ENCODE measurements around the gene SORCS2. TPM values are rescaled to one million over a fixed set of nuclear protein-coding genes. Genes with fewer than 3 reads are reported as not detected.

Gene SORCS2
- total RNA-seq, 5 donors from 2014 or later (not counting 1 experiment from before 2014, with no cell fraction given) = 0.22 TPM; not detected in 4

GRCh38 chr4:7237873-7238272 lies 45.5 kb downstream of the SORCS2 start:
- POLR2A ChIA-PET = no interaction called here
- ATAC-seq (replicated peaks in 1 of 4) = no peak
- Histone ChIP-seq H3K4me3 (ENCODE audit: control insufficient read depth in 1 of 2, extremely low read depth in 1 of 2, low read length in 1 of 2) (no peak overlapping the region), H3K27ac (ENCODE audit: low read length) (no peak overlapping the region), H3K27me3 (replicated peaks in 1 of 2; ENCODE audit: control insufficient read depth in 2 of 2, extremely low read depth in 1 of 2, insufficient read depth in 2 of 2, low read length in 1 of 2) (peaks cover 0 to 23% of the 10 kb centered on the region in 2 experiments), H3K9me3 (no peaks in the 10 kb centered on the region), H3K36me3 (ENCODE audit: control insufficient read depth in 2 of 2, extremely low read depth in 1 of 2, insufficient read depth in 1 of 2, low read length in 1 of 2) (no peaks in the 10 kb centered on the region), H3K4me1 (ENCODE audit: control insufficient read depth in 1 of 2, extremely low read depth in 1 of 2, insufficient read depth in 2 of 2, low read length in 2 of 2) (no peaks in the 10 kb centered on the region)
- Mint-ChIP-seq H3K4me1 (no peaks in the 10 kb centered on the region), H3K4me3 (no peak overlapping the region), H3K36me3 (no peaks in the 10 kb centered on the region), H3K27ac (no peak overlapping the region), H3K9me3 (peaks cover 0 to 8% (median 2%) of the 10 kb centered on the region in 3 donors), H3K27me3 (peaks cover 3 to 11% of the 10 kb centered on the region in 2 donors)
- CTCF ChIA-PET = no interaction called here
- WGBS (ENCODE audit: insufficient coverage) = 67% methylated on average over 1 of the region's 6 CpGs
- DNase-seq = no peak

DNA sequence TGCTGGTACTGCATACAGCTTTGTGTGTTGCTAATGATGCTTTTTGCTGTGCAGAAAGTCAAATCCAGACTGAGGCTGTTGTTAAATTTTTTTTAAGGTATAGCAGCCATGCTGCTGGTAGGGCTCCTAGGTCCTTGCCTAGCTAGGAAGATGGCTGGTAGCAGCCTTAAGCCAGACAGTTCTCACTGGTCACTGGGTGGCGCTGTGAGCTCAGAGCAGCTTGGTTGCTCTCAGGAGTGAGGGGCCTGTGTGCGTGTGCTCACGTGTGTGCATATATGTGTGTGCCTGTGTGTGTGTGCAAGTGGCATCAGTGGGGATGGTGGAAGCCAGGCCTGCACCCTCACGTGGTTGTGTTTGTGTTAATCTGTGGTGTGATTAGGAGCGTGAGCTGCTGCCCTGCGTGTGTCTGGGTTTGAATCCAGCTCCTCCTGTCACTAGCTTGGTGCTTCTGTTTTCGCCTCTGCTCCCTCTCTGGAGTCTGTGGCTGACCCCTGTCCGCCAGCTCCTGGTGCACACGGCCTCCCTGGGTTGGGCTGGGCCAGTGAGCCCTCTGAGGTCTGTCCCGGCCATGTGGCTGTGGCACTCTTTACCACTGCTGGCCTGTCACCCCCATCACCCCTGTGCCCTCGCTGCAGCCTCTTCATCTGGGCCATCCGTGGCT lies 46.1 kb downstream of the SORCS2 start:
- CTCF ChIA-PET = no interaction called here

GRCh38 chr4:7239101-7239820 lies 46.9 kb downstream of the SORCS2 start:
- Mint-ChIP-seq H3K4me1 (no peaks in the 10 kb centered on the region), H3K36me3 (no peaks in the 10 kb centered on the region), H3K4me3 (no peak overlapping the region), H3K27me3 (peaks cover 3 to 9% of the 10 kb centered on the region in 2 donors), H3K9me3 (peaks cover 0 to 8% (median 2%) of the 10 kb centered on the region in 3 donors), H3K27ac (no peak overlapping the region)
- Histone ChIP-seq H3K27ac (ENCODE audit: low read length) (no peak overlapping the region), H3K4me3 (ENCODE audit: control insufficient read depth in 1 of 2, extremely low read depth in 1 of 2, low read length in 1 of 2) (no peak overlapping the region), H3K4me1 (ENCODE audit: control insufficient read depth in 1 of 2, extremely low read depth in 1 of 2, insufficient read depth in 2 of 2, low read length in 2 of 2) (no peaks in the 10 kb centered on the region), H3K9me3 (no peaks in the 10 kb centered on the region), H3K27me3 (replicated peaks in 1 of 2; ENCODE audit: control insufficient read depth in 2 of 2, extremely low read depth in 1 of 2, insufficient read depth in 2 of 2, low read length in 1 of 2) (peaks cover 0 to 28% of the 10 kb centered on the region in 2 experiments), H3K36me3 (ENCODE audit: control insufficient read depth in 2 of 2, extremely low read depth in 1 of 2, insufficient read depth in 1 of 2, low read length in 1 of 2) (no peaks in the 10 kb centered on the region)
- ChIA-PET POLR2A (no interaction called here), CTCF (no interaction called here)
- no peak for DNase-seq
- 76% methylated on average over 14 of the region's 15 CpGs for WGBS (ENCODE audit: insufficient coverage)
- no peak for ATAC-seq (replicated peaks in 1 of 4)

More for the DNA sequence above, 46.1 kb downstream of the SORCS2 start:
- POLR2A ChIA-PET = no interaction called here
- no peak overlapping the region for H3K27ac Mint-ChIP-seq
- DNase-seq (peak in 1 of 35 experiments; percentile 3), ATAC-seq (replicated peaks in 1 of 4) (no peak)
- 90% methylated on average over 10 of the region's 12 CpGs for WGBS (ENCODE audit: insufficient coverage)
- H3K4me3 ChIP-seq (ENCODE audit: control insufficient read depth in 1 of 2, extremely low read depth in 1 of 2, low read length in 1 of 2) = no peak overlapping the region
- H3K4me3 Mint-ChIP-seq = no peak overlapping the region
- H3K4me1 ChIP-seq (ENCODE audit: control insufficient read depth in 1 of 2, extremely low read depth in 1 of 2, insufficient read depth in 2 of 2, low read length in 2 of 2) = no peaks in the 10 kb centered on the region
- H3K27ac ChIP-seq (ENCODE audit: low read length) = no peak overlapping the region
- H3K36me3 Mint-ChIP-seq = no peaks in the 10 kb centered on the region
- no peaks in the 10 kb centered on the region for H3K4me1 Mint-ChIP-seq
- no peaks in the 10 kb centered on the region for H3K9me3 ChIP-seq
- H3K27me3 Mint-ChIP-seq = peaks cover 3 to 11% of the 10 kb centered on the region in 2 donors
- peaks cover 0 to 8% (median 2%) of the 10 kb centered on the region in 3 donors for H3K9me3 Mint-ChIP-seq
- peaks cover 0 to 27% of the 10 kb centered on the region in 2 experiments for H3K27me3 ChIP-seq (replicated peaks in 1 of 2; ENCODE audit: control insufficient read depth in 2 of 2, extremely low read depth in 1 of 2, insufficient read depth in 2 of 2, low read length in 1 of 2)
- H3K36me3 ChIP-seq (ENCODE audit: control insufficient read depth in 2 of 2, extremely low read depth in 1 of 2, insufficient read depth in 1 of 2, low read length in 1 of 2) = no peaks in the 10 kb centered on the region

- no peak overlapping the region for H3K4me3 ChIP-seq (ENCODE audit: control insufficient read depth in 1 of 2, extremely low read depth in 1 of 2, low read length in 1 of 2)
- H3K9me3 ChIP-seq = no peaks in the 10 kb centered on the region
- CTCF ChIA-PET = no interaction called here
These were observed 47.5 kb downstream of the SORCS2 start for GRCh38 chr4:7239844-7240243.

DNA sequence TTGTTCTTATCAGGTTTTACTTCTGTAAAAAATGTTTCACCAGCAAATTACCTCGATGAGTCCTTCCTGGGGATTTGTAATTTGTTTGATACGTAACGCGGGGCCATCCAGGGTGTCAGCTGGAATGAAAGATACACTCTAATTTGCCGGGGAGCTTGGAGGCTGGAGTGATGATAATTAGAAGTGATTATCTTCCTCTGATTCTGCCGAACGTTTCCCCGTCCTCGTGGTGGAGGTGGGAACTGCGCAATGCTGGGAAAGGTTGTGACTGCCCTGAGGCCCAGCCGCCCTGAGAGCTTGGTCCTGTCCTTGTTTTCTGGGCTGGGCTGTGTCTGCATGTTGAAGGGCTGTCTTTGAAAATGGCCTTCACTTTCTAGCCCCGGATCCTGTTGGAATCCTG lies 48.0 kb downstream of the SORCS2 start:
- no peaks in the 10 kb centered on the region for H3K36me3 Mint-ChIP-seq
- Histone ChIP-seq H3K4me3 (ENCODE audit: control insufficient read depth in 1 of 2, extremely low read depth in 1 of 2, low read length in 1 of 2) (no peak overlapping the region), H3K27me3 (replicated peaks in 1 of 2; ENCODE audit: control insufficient read depth in 2 of 2, extremely low read depth in 1 of 2, insufficient read depth in 2 of 2, low read length in 1 of 2) (peaks cover 0 to 28% of the 10 kb centered on the region in 2 experiments), H3K27ac (ENCODE audit: low read length) (no peak overlapping the region), H3K4me1 (ENCODE audit: control insufficient read depth in 1 of 2, extremely low read depth in 1 of 2, insufficient read depth in 2 of 2, low read length in 2 of 2) (no peaks in the 10 kb centered on the region), H3K9me3 (no peaks in the 10 kb centered on the region), H3K36me3 (ENCODE audit: control insufficient read depth in 2 of 2, extremely low read depth in 1 of 2, insufficient read depth in 1 of 2, low read length in 1 of 2) (no peaks in the 10 kb centered on the region)
- H3K4me3 Mint-ChIP-seq = no peak overlapping the region
- ChIA-PET CTCF (no interaction called here), POLR2A (no interaction called here)
- 80% methylated on average over 11 of the region's 12 CpGs for WGBS (ENCODE audit: insufficient coverage)
- H3K4me1 Mint-ChIP-seq = no peaks in the 10 kb centered on the region
- peaks cover 3 to 9% of the 10 kb centered on the region in 2 donors for H3K27me3 Mint-ChIP-seq
- no peak overlapping the region for H3K27ac Mint-ChIP-seq
- H3K9me3 Mint-ChIP-seq = peaks cover 0 to 8% (median 2%) of the 10 kb centered on the region in 3 donors
- DNase-seq = no peak
- no peak for ATAC-seq (replicated peaks in 1 of 4)

More at GRCh38 chr4:7239844-7240243, 47.5 kb downstream of the SORCS2 start:
- WGBS (ENCODE audit: insufficient coverage) = 73% methylated on average over 11 of the region's 13 CpGs
- DNase-seq (no peak), ATAC-seq (replicated peaks in 1 of 4) (no peak)
- Mint-ChIP-seq H3K27me3 (peaks cover 3 to 9% of the 10 kb centered on the region in 2 donors), H3K36me3 (no peaks in the 10 kb centered on the region), H3K9me3 (peaks cover 0 to 8% (median 2%) of the 10 kb centered on the region in 3 donors), H3K4me3 (no peak overlapping the region), H3K4me1 (no peaks in the 10 kb centered on the region), H3K27ac (no peak overlapping the region)
- Histone ChIP-seq H3K4me1 (ENCODE audit: control insufficient read depth in 1 of 2, extremely low read depth in 1 of 2, insufficient read depth in 2 of 2, low read length in 2 of 2) (no peaks in the 10 kb centered on the region), H3K36me3 (ENCODE audit: control insufficient read depth in 2 of 2, extremely low read depth in 1 of 2, insufficient read depth in 1 of 2, low read length in 1 of 2) (no peaks in the 10 kb centered on the region), H3K27me3 (replicated peaks in 1 of 2; ENCODE audit: control insufficient read depth in 2 of 2, extremely low read depth in 1 of 2, insufficient read depth in 2 of 2, low read length in 1 of 2) (peaks cover 0 to 28% of the 10 kb centered on the region in 2 experiments), H3K27ac (ENCODE audit: low read length) (no peak overlapping the region)
- POLR2A ChIA-PET = no interaction called here

DNA sequence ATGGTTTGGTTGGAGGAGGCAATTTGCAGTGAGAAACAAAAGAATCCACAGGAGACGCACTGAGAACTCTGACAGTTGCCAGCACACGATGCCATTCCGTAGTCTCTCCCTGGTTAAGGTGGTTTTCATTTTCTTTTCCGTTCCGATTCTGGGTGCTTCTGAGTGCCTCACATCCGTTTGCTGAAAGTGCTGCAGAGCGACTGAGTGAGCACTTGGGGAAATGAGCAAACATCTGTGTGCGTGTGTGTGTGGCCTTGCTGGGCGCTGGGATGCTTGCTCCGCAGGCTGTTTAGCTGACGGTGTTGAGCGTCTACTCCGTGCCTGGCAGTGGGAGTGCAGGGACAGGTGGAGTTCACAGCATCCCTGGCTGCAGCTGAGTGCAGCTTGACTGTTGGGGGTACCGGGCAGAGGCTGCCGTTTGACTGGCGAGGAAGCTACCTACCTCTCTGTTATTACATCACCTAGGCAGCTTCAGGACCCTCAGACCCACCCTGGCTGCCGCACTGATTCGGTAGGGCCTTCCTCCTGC lies 49.3 kb downstream of the SORCS2 start:
- 87% methylated on average over 17 of the region's 18 CpGs for WGBS (ENCODE audit: insufficient coverage)
- Mint-ChIP-seq H3K4me1 (no peaks in the 10 kb centered on the region), H3K4me3 (no peak overlapping the region), H3K27me3 (peaks cover 0 to 4% of the 10 kb centered on the region in 2 donors), H3K36me3 (no peaks in the 10 kb centered on the region), H3K27ac (no peak overlapping the region), H3K9me3 (peaks cover 0 to 8% (median 2%) of the 10 kb centered on the region in 3 donors)
- DNase-seq (no peak), ATAC-seq (replicated peaks in 1 of 4) (no peak)
- ChIA-PET POLR2A (no interaction called here), CTCF (no interaction called here)
- Histone ChIP-seq H3K9me3 (no peaks in the 10 kb centered on the region), H3K27me3 (replicated peaks in 1 of 2; ENCODE audit: control insufficient read depth in 2 of 2, extremely low read depth in 1 of 2, insufficient read depth in 2 of 2, low read length in 1 of 2) (peaks cover 0 to 29% of the 10 kb centered on the region in 2 experiments), H3K27ac (ENCODE audit: low read length) (no peak overlapping the region), H3K4me3 (ENCODE audit: control insufficient read depth in 1 of 2, extremely low read depth in 1 of 2, low read length in 1 of 2) (no peak overlapping the region), H3K4me1 (ENCODE audit: control insufficient read depth in 1 of 2, extremely low read depth in 1 of 2, insufficient read depth in 2 of 2, low read length in 2 of 2) (no peaks in the 10 kb centered on the region), H3K36me3 (ENCODE audit: control insufficient read depth in 2 of 2, extremely low read depth in 1 of 2, insufficient read depth in 1 of 2, low read length in 1 of 2) (no peaks in the 10 kb centered on the region)
